ENCODE results near the gene NKD1.
"Not testable (repeated sequence)": the region's sequence is repeated elsewhere in the genome, so short reads cannot be mapped to it uniquely, and the experiment has no call there.

The NKD1 gene

GRCh38 chr16:50534556-50534955 is 13.6 kb upstream of the NKD1 start:
- no peak overlapping the region for H3K4ac ChIP-seq (ENCODE audit: low read depth in 1 of 2, low read length in 2 of 2)
- H3K4me3 ChIP-seq (ENCODE audit: insufficient read depth in 1 of 2, low read depth in 1 of 2, low read length in 2 of 2) = no peak overlapping the region
- no peaks in the 10 kb centered on the region for H3K79me1 ChIP-seq (replicated peaks; ENCODE audit: low read length, poor library complexity, severe bottlenecking)
- H2BK5ac ChIP-seq (ENCODE audit: low read depth, low read length, poor library complexity, severe bottlenecking) = no peak overlapping the region
- no peak overlapping the region for H3K9ac ChIP-seq (ENCODE audit: low read length)
- H3K23ac ChIP-seq (ENCODE audit: low read length in 2 of 2) = no peak overlapping the region
- no peak overlapping the region for H3K4me2 ChIP-seq (ENCODE audit: low read length, poor library complexity, severe bottlenecking)
- H3K27ac ChIP-seq (ENCODE audit: low read length, poor library complexity, severe bottlenecking) = no peak overlapping the region
- no peaks in the 10 kb centered on the region for H3K4me1 ChIP-seq (ENCODE audit: control insufficient read depth, insufficient read depth, low read depth, low read length)
- no peak overlapping the region for H2BK120ac ChIP-seq (ENCODE audit: low read depth, low read length)
- peaks cover 2% of the 10 kb centered on the region for H3K9me3 ChIP-seq (ENCODE audit: control insufficient read depth, low read length)
- no peak overlapping the region for H2BK12ac ChIP-seq (ENCODE audit: low read length in 2 of 2)
- peaks cover 0 to 9% of the 10 kb centered on the region in 2 experiments for H3K27me3 ChIP-seq (ENCODE audit: control insufficient read depth in 1 of 2, insufficient read depth in 1 of 2, low read length in 2 of 2)
- H4K8ac ChIP-seq (ENCODE audit: low read length) = no peak overlapping the region
- DNase-seq = no peak
- H2AFZ ChIP-seq (ENCODE audit: low read depth, low read length) = no peak overlapping the region
- H2AK5ac ChIP-seq (ENCODE audit: low read length, severe bottlenecking) = no peak overlapping the region
- no peak overlapping the region for H3K18ac ChIP-seq (ENCODE audit: low read depth in 1 of 2, low read length in 2 of 2)
- no peak overlapping the region for H3K14ac ChIP-seq (ENCODE audit: low read length in 2 of 2)
- H3K36me3 ChIP-seq (ENCODE audit: control insufficient read depth in 1 of 2, insufficient read depth in 2 of 2, low read depth in 1 of 2, low read length in 2 of 2) = no peaks in the 10 kb centered on the region
- H2BK15ac ChIP-seq (ENCODE audit: low read depth, poor library complexity, severe bottlenecking) = no peak overlapping the region
- no peak overlapping the region for H4K91ac ChIP-seq (ENCODE audit: low read length)
- 87% methylated on average over 10 of the region's 10 CpGs for whole genome bisulfite sequencing

GRCh38 chr16:50534958-50535357 is 13.2 kb upstream of the NKD1 start:
- H4K8ac ChIP-seq (ENCODE audit: low read length) = no peak overlapping the region
- H3K23ac ChIP-seq (ENCODE audit: low read length in 2 of 2) = no peak overlapping the region
- no peaks in the 10 kb centered on the region for H3K36me3 ChIP-seq (ENCODE audit: control insufficient read depth in 1 of 2, insufficient read depth in 2 of 2, low read depth in 1 of 2, low read length in 2 of 2)
- no peaks in the 10 kb centered on the region for H3K9me3 ChIP-seq (ENCODE audit: control insufficient read depth, low read length)
- H3K27ac ChIP-seq (ENCODE audit: low read length, poor library complexity, severe bottlenecking) = no peak overlapping the region
- no peak overlapping the region for H2BK5ac ChIP-seq (ENCODE audit: low read depth, low read length, poor library complexity, severe bottlenecking)
- peaks cover 0 to 9% of the 10 kb centered on the region in 2 experiments for H3K27me3 ChIP-seq (ENCODE audit: control insufficient read depth in 1 of 2, insufficient read depth in 1 of 2, low read length in 2 of 2)
- H2BK12ac ChIP-seq (ENCODE audit: low read length in 2 of 2) = no peak overlapping the region
- no peak overlapping the region for H4K91ac ChIP-seq (ENCODE audit: low read length)
- H3K9ac ChIP-seq (ENCODE audit: low read length) = no peak overlapping the region
- no peak for DNase-seq
- H2AFZ ChIP-seq (ENCODE audit: low read depth, low read length) = no peak overlapping the region
- H3K4me3 ChIP-seq (ENCODE audit: insufficient read depth in 1 of 2, low read depth in 1 of 2, low read length in 2 of 2) = no peak overlapping the region
- no peak overlapping the region for H3K18ac ChIP-seq (ENCODE audit: low read depth in 1 of 2, low read length in 2 of 2)
- WGBS = 85% methylated on average over 2 of the region's 2 CpGs
- H2AK5ac ChIP-seq (ENCODE audit: low read length, severe bottlenecking) = no peak overlapping the region
- H3K4me1 ChIP-seq (ENCODE audit: control insufficient read depth, insufficient read depth, low read depth, low read length) = no peaks in the 10 kb centered on the region
- no peak overlapping the region for H2BK120ac ChIP-seq (ENCODE audit: low read depth, low read length)
- H3K4ac ChIP-seq (ENCODE audit: low read depth in 1 of 2, low read length in 2 of 2) = no peak overlapping the region
- no peak overlapping the region for H3K4me2 ChIP-seq (ENCODE audit: low read length, poor library complexity, severe bottlenecking)
- no peaks in the 10 kb centered on the region for H3K79me1 ChIP-seq (replicated peaks; ENCODE audit: low read length, poor library complexity, severe bottlenecking)
- H2BK15ac ChIP-seq (ENCODE audit: low read depth, poor library complexity, severe bottlenecking) = no peak overlapping the region
- H3K14ac ChIP-seq (ENCODE audit: low read length in 2 of 2) = no peak overlapping the region

DNA sequence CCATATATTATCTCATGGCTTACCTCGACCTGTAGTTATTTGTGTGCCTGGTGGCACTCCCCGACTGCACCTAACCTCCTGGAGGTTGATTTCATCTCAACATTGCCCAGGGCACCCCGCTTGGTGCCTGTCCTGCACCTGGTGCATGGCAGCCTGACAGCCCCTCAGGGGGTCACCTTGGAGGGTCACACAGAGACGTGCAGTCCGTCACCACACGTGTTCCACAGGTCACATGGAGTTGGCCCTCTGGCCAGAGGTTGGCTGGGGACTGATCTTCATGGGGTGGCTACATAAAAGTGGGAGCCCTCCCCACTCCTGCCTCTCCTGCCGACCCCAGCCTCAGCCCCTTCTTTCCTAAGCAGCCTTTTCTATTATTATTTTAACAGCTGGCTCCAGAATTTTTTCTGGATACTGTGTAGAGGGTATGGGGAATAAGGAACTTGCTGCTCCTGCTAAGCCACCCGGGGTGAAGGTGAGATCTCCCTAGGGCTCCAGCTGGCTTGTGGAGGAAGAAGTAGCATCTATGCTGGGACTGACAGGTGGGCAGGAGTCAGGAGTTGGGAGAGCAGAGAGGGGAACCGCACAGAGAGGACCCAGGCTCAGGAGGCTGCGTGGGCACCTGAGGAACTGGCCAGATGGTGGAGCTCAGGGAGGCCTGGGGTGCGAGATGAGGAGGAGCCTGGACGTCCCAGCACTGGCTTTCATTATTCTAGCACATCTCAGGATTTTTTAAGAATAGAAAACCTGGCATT is 12.5 kb upstream of the NKD1 start:
- 72% methylated on average over 9 of the region's 12 CpGs for WGBS
- Histone ChIP-seq H2BK15ac (ENCODE audit: low read depth, poor library complexity, severe bottlenecking) (no peak overlapping the region), H3K79me1 (replicated peaks; ENCODE audit: low read length, poor library complexity, severe bottlenecking) (no peaks in the 10 kb centered on the region), H2BK5ac (ENCODE audit: low read depth, low read length, poor library complexity, severe bottlenecking) (no peak overlapping the region), H3K23ac (ENCODE audit: low read length in 2 of 2) (no peak overlapping the region), H3K4me3 (ENCODE audit: insufficient read depth in 1 of 2, low read depth in 1 of 2, low read length in 2 of 2) (no peak overlapping the region), H3K4ac (ENCODE audit: low read depth in 1 of 2, low read length in 2 of 2) (no peak overlapping the region), H2AK5ac (ENCODE audit: low read length, severe bottlenecking) (no peak overlapping the region), H3K4me2 (ENCODE audit: low read length, poor library complexity, severe bottlenecking) (no peak overlapping the region), H2BK12ac (ENCODE audit: low read length in 2 of 2) (no peak overlapping the region), H2AFZ (ENCODE audit: low read depth, low read length) (no peak overlapping the region), H4K91ac (ENCODE audit: low read length) (no peak overlapping the region), H3K18ac (ENCODE audit: low read depth in 1 of 2, low read length in 2 of 2) (no peak overlapping the region), H3K4me1 (ENCODE audit: control insufficient read depth, insufficient read depth, low read depth, low read length) (no peaks in the 10 kb centered on the region), H3K14ac (ENCODE audit: low read length in 2 of 2) (no peak overlapping the region), H2BK120ac (ENCODE audit: low read depth, low read length) (no peak overlapping the region), H3K27ac (ENCODE audit: low read length, poor library complexity, severe bottlenecking) (no peak overlapping the region), H3K9me3 (ENCODE audit: control insufficient read depth, low read length) (no peaks in the 10 kb centered on the region), H3K9ac (ENCODE audit: low read length) (no peak overlapping the region), H4K8ac (ENCODE audit: low read length) (no peak overlapping the region), H3K36me3 (ENCODE audit: control insufficient read depth in 1 of 2, insufficient read depth in 2 of 2, low read depth in 1 of 2, low read length in 2 of 2) (no peaks in the 10 kb centered on the region), H3K27me3 (ENCODE audit: control insufficient read depth in 1 of 2, insufficient read depth in 1 of 2, low read length in 2 of 2) (peaks cover 3 to 9% of the 10 kb centered on the region in 2 experiments)
- DNase-seq = no peak

GRCh38 chr16:50536258-50536645 is 11.9 kb upstream of the NKD1 start:
- not testable (repeated sequence) for H3K27me3 ChIP-seq (ENCODE audit: control insufficient read depth in 1 of 2, insufficient read depth in 1 of 2, low read length in 2 of 2); H3K79me1 ChIP-seq (replicated peaks; ENCODE audit: low read length, poor library complexity, severe bottlenecking); H3K4me1 ChIP-seq (ENCODE audit: control insufficient read depth, insufficient read depth, low read depth, low read length); H4K91ac ChIP-seq (ENCODE audit: low read length); H3K18ac ChIP-seq (ENCODE audit: low read depth in 1 of 2, low read length in 2 of 2); H3K4me2 ChIP-seq (ENCODE audit: low read length, poor library complexity, severe bottlenecking); H2BK5ac ChIP-seq (ENCODE audit: low read depth, low read length, poor library complexity, severe bottlenecking); H3K36me3 ChIP-seq (ENCODE audit: control insufficient read depth in 1 of 2, insufficient read depth in 2 of 2, low read depth in 1 of 2, low read length in 2 of 2); H2AFZ ChIP-seq (ENCODE audit: low read depth, low read length); H3K23ac ChIP-seq (ENCODE audit: low read length in 2 of 2); H2BK12ac ChIP-seq (ENCODE audit: low read length in 2 of 2); H3K9me3 ChIP-seq (ENCODE audit: control insufficient read depth, low read length); H2AK5ac ChIP-seq (ENCODE audit: low read length, severe bottlenecking); H2BK15ac ChIP-seq (ENCODE audit: low read depth, poor library complexity, severe bottlenecking); H3K27ac ChIP-seq (ENCODE audit: low read length, poor library complexity, severe bottlenecking); H2BK120ac ChIP-seq (ENCODE audit: low read depth, low read length); H3K14ac ChIP-seq (ENCODE audit: low read length in 2 of 2); H4K8ac ChIP-seq (ENCODE audit: low read length); H3K4me3 ChIP-seq (ENCODE audit: insufficient read depth in 1 of 2, low read depth in 1 of 2, low read length in 2 of 2); DNase-seq; H3K4ac ChIP-seq (ENCODE audit: low read depth in 1 of 2, low read length in 2 of 2); H3K9ac ChIP-seq (ENCODE audit: low read length)
- 83% methylated on average over 4 of the region's 7 CpGs for WGBS

All from mesenchymal stem cell (in vitro differentiated cells and primary cell).